Measurements from ENCODE around the gene GM2A.

DNA sequence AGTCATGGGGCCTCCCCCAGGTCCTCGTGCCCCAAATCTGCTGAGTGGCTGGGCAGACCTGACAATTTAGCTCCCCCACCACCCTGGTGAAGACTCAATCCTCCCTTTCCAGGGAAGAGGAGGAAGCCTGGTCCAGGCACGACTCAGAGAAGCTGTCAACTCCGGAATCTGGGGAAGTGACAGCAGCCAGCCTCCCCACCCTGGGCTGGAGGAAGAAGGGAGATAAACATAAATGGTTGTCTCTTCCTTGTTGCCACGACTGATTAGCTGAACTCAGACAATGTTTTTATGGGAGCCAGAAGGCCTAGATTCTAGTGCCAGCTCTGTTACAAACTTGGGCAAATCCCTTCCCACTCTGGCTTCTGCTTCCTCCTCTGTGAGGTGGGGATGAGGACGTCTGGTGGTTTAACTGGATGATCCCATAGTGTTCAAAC is 44.5 kb upstream of the GM2A start:
- TF ChIP-seq FOXP1 (IDR thresholded peaks at IDR 0.05) (no peak), FOXP1 (CRISPR knock-in tag; IDR thresholded peaks at IDR 0.05) (no peak), ARNTL (CRISPR knock-in tag; IDR thresholded peaks at IDR 0.05) (no peak), PAX8 (CRISPR knock-in tag; IDR thresholded peaks at IDR 0.05; ENCODE audit: borderline replicate concordance) (no peak), TAF1 (CRISPR knock-in tag; IDR thresholded peaks at IDR 0.05) (no peak)
- TF ChIP-seq, protein P1, sequence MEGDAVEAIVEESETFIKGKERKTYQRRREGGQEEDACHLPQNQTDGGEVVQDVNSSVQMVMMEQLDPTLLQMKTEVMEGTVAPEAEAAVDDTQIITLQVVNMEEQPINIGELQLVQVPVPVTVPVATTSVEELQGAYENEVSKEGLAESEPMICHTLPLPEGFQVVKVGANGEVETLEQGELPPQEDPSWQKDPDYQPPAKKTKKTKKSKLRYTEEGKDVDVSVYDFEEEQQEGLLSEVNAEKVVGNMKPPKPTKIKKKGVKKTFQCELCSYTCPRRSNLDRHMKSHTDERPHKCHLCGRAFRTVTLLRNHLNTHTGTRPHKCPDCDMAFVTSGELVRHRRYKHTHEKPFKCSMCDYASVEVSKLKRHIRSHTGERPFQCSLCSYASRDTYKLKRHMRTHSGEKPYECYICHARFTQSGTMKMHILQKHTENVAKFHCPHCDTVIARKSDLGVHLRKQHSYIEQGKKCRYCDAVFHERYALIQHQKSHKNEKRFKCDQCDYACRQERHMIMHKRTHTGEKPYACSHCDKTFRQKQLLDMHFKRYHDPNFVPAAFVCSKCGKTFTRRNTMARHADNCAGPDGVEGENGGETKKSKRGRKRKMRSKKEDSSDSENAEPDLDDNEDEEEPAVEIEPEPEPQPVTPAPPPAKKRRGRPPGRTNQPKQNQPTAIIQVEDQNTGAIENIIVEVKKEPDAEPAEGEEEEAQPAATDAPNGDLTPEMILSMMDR (CRISPR knock-in tag; IDR thresholded peaks at IDR 0.05), result no peak
- TF ChIP-seq, protein P2, sequence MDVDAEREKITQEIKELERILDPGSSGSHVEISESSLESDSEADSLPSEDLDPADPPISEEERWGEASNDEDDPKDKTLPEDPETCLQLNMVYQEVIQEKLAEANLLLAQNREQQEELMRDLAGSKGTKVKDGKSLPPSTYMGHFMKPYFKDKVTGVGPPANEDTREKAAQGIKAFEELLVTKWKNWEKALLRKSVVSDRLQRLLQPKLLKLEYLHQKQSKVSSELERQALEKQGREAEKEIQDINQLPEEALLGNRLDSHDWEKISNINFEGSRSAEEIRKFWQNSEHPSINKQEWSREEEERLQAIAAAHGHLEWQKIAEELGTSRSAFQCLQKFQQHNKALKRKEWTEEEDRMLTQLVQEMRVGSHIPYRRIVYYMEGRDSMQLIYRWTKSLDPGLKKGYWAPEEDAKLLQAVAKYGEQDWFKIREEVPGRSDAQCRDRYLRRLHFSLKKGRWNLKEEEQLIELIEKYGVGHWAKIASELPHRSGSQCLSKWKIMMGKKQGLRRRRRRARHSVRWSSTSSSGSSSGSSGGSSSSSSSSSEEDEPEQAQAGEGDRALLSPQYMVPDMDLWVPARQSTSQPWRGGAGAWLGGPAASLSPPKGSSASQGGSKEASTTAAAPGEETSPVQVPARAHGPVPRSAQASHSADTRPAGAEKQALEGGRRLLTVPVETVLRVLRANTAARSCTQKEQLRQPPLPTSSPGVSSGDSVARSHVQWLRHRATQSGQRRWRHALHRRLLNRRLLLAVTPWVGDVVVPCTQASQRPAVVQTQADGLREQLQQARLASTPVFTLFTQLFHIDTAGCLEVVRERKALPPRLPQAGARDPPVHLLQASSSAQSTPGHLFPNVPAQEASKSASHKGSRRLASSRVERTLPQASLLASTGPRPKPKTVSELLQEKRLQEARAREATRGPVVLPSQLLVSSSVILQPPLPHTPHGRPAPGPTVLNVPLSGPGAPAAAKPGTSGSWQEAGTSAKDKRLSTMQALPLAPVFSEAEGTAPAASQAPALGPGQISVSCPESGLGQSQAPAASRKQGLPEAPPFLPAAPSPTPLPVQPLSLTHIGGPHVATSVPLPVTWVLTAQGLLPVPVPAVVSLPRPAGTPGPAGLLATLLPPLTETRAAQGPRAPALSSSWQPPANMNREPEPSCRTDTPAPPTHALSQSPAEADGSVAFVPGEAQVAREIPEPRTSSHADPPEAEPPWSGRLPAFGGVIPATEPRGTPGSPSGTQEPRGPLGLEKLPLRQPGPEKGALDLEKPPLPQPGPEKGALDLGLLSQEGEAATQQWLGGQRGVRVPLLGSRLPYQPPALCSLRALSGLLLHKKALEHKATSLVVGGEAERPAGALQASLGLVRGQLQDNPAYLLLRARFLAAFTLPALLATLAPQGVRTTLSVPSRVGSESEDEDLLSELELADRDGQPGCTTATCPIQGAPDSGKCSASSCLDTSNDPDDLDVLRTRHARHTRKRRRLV (CRISPR knock-in tag; IDR thresholded peaks at IDR 0.05), result no peak
- TF ChIP-seq, protein P3, sequence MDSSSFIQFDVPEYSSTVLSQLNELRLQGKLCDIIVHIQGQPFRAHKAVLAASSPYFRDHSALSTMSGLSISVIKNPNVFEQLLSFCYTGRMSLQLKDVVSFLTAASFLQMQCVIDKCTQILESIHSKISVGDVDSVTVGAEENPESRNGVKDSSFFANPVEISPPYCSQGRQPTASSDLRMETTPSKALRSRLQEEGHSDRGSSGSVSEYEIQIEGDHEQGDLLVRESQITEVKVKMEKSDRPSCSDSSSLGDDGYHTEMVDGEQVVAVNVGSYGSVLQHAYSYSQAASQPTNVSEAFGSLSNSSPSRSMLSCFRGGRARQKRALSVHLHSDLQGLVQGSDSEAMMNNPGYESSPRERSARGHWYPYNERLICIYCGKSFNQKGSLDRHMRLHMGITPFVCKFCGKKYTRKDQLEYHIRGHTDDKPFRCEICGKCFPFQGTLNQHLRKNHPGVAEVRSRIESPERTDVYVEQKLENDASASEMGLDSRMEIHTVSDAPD (CRISPR knock-in tag; IDR thresholded peaks at IDR 0.05), result no peak
- TF ChIP-seq, protein P4, sequence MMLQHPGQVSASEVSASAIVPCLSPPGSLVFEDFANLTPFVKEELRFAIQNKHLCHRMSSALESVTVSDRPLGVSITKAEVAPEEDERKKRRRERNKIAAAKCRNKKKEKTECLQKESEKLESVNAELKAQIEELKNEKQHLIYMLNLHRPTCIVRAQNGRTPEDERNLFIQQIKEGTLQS (CRISPR knock-in tag; IDR thresholded peaks at IDR 0.05), result no peak
